DND-41 (cell line): ENCODE data around the gene BNC1.
A peak's percentile ranks its signal among the peaks of the same experiment; 100 is the strongest.

Source experiments
- ATAC-seq: fragments of 200-7000 bp; cut with Tn5 transposase; 3 replicates; pipeline ENCODE4 v1.9.1; 2021; ENCODE audit warnings: low read depth; ENCODE audit not compliant: insufficient read depth
- DNase-seq: peaks from one replicate; pipeline ENCODE4 v3.0.0-alpha.2; 2020
- H2AFZ ChIP-seq: 2 replicates; pipeline ENCODE4 v1.6.0; 2012; ENCODE audit warnings: low read depth, low read length
- H3K27ac ChIP-seq: 2 replicates; pipeline ENCODE4 v1.5.1; 2012; ENCODE audit warnings: low read length, inconsistent platforms
- H3K27me3 ChIP-seq: fragments of 200-600 bp; sonication (generic); 2 replicates; pipeline ENCODE4 v1.6.0; 2012; ENCODE audit warnings: low read length, mild to moderate bottlenecking, inconsistent platforms; ENCODE audit not compliant: insufficient read depth, poor library complexity
- H3K36me3 ChIP-seq: 2 replicates; pipeline ENCODE4 v1.5.1; 2012; ENCODE audit warnings: low read length, inconsistent platforms; ENCODE audit not compliant: insufficient read depth
- H3K4me1 ChIP-seq: 2 replicates; pipeline ENCODE4 v1.5.1; 2012; ENCODE audit warnings: mild to moderate bottlenecking, low read length; ENCODE audit not compliant: insufficient read depth
- H3K4me2 ChIP-seq: 2 replicates; pipeline ENCODE4 v1.6.0; 2012; ENCODE audit warnings: mild to moderate bottlenecking, moderate library complexity, low read length, inconsistent platforms; ENCODE audit not compliant: insufficient read depth
- H3K4me3 ChIP-seq, 2 experiments: fragments of 200-600 bp in 1 of 2; shearing (Covaris generic) in 1 of 2; 2 replicates each; pipeline ENCODE4 v1.5.1; 2012 to 2016; ENCODE audit warnings: inconsistent platforms in 2 of 2, low read length in 2 of 2, mild to moderate bottlenecking in 2 of 2, low read depth in 1 of 2, moderate library complexity in 1 of 2
- H3K79me2 ChIP-seq: 2 replicates; pipeline ENCODE4 v1.6.0; 2012; ENCODE audit warnings: low read length, inconsistent platforms; ENCODE audit not compliant: insufficient read depth
- H3K9ac ChIP-seq: 2 replicates; pipeline ENCODE4 v1.6.0; 2012; ENCODE audit warnings: low read depth, mild to moderate bottlenecking, inconsistent platforms, low read length, moderate library complexity
- H3K9me3 ChIP-seq: 2 replicates; pipeline ENCODE4 v1.5.1; 2012; ENCODE audit warnings: low read length, moderate library complexity, mild to moderate bottlenecking, inconsistent platforms; ENCODE audit not compliant: insufficient read depth, severe bottlenecking
- H4K20me1 ChIP-seq: 2 replicates; pipeline ENCODE4 v1.6.0; 2012; ENCODE audit warnings: low read length; ENCODE audit not compliant: insufficient read depth
- CTCF ChIP-seq: IDR thresholded peaks from 2 replicates; pipeline ENCODE4 v1.5.1; 2012; ENCODE audit warnings: borderline replicate concordance, low read length, moderate library complexity, mild to moderate bottlenecking; ENCODE audit not compliant: poor library complexity, severe bottlenecking; ENCODE audit errors: extremely low read depth
- EZH2 ChIP-seq: IDR thresholded peaks from 3 replicates; pipeline ENCODE4 v1.6.1; 2012; ENCODE audit warnings: borderline replicate concordance, low read depth, mild to moderate bottlenecking, moderate library complexity, low read length, inconsistent platforms; ENCODE audit not compliant: severe bottlenecking

The BNC1 gene

GRCh38 chr15:83206526-83207008 is 77.9 kb downstream of the BNC1 start:
- Histone ChIP-seq H3K4me3 (peak overlapping the region; percentile 58 to 63), H3K4me2 (peak overlapping the region; percentile 69), H3K4me1 (peaks cover 30% of the 10 kb centered on the region), H3K36me3 (no peaks in the 10 kb centered on the region; the same call in 1 of the 2 replicates), H2AFZ (peak overlapping the region; percentile 57), H3K9me3 (no peaks in the 10 kb centered on the region), H3K27ac (peak overlapping the region; percentile 65), H3K9ac (peak overlapping the region; percentile 82), H3K27me3 (no peaks in the 10 kb centered on the region), H4K20me1 (no peaks in the 10 kb centered on the region), H3K79me2 (peaks cover 52% of the 10 kb centered on the region)
- ATAC-seq (no peak; the same call in 2 of the 3 replicates), DNase-seq (peak; percentile 5)
- TF ChIP-seq CTCF (no peak), EZH2 (no peak)
